T-helper 22 cell (primary cell): ENCODE results near the gene MRPL2.
"Not testable (repeated sequence)": the region's sequence is repeated elsewhere in the genome, so short reads cannot be mapped to it uniquely, and the experiment has no call there.

Experiments
- DNase-seq: peaks from one replicate; pipeline ENCODE4 v3.0.0-alpha.2; 2020; ENCODE audit warnings: low read depth

The MRPL2 gene

GRCh38 chr6:43052842-43053544, 6.2 kb downstream of the MRPL2 start:
- DNase-seq = no peak

DNA sequence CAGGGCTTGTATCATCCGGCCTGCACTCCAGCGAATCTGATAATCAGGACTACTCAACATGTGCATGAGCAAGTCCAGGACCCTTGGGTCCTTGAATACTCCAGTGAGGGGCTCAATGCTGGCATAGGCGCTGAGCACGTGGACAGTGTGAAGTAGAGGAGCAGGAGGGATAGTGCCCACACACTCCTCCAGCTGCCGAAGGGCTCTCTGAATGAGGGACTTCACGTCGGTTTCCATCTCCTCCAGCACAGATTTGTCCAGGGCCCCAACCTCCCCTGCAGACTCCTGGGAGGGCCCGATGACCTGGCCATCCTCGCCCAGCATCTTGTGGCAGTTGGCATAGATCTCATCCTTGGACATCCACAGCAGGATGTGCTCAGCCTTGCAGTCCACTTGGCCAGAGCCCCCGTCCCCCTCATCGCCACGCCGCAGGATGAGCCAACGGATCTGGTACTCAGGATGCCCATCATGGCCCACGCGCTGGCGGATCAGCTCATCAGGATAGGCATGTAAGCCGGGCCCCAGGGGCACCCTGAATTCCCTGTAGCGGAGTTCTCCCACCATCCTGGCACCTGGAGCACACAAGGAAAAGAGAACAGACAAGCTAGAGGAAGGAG, 6.9 kb downstream of the MRPL2 start:
- DNase-seq = no peak

DNA sequence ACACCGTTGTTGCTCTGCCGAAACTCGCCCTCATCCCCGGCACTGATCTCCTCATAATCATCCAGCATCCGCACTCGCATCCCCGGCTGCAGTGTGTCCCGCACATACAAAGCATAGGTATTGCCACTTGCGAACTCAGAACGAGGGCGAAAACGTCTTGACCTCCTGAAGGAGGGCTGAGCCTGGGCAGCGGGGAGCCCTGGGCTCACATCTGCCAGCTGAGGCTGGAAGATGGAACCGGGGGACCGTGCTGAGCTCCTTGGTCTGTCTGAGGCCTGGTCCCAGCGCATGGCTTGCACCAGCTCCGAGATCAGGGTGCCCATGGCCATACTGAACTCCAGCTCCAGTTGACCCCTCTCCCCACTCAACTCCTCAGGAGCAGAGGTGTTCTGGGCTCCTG, 8.3 kb downstream of the MRPL2 start:
- no peak for DNase-seq

- DNase-seq = no peak
Observed at GRCh38 chr6:43047998-43048397, 11.2 kb downstream of the MRPL2 start.

DNA sequence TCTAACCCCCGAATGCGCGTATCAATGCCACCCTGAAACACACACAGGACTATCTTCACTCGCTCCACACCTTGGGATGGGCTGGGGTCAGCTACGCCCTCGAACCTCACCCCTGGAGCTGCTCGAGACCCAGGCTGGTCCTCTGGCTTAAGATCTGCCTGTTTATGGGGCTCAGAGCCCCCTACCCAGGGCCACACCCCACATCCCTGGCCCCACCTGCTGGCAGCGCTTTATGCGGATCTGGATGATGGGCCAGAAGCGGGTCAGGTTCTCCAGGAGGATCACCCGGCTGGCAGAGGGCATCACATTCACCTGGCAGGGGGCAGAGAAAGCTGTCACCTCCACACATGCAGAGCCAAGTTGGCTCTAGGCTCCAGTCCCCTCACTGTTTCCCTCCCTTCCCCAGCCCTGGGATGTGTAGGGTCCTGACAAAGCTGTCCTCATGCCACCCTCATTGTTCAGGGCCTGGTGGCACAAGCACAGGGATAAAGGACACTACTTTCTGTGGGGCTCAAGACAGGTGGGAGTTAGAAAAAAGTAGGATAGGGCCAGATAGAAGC, 13.8 kb downstream of the MRPL2 start:
- DNase-seq = no peak

DNA sequence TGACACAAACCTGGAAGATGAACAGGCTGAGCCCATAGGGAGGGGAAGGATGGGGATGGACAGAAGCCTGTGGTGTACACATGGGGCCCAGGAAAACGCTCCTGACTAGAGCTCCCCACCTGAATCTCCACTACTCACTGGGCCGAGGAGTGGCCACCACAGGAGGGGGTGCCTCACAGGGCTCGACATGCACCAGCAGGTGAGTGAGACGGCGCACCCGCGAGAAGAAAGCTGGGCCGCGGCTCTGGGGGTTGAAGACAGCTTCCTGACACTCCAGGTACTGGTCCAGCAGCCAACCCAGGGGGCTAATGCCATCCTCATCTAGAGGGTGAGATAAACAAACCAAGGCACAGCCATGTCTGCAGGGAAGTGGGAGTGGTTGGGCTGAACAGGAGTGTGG, 15.9 kb downstream of the MRPL2 start:
- no peak for DNase-seq

- DNase-seq = not testable (repeated sequence)
Observed at GRCh38 chr6:43041475-43041874, 17.8 kb downstream of the MRPL2 start.

GRCh38 chr6:43040542-43041257, 18.5 kb downstream of the MRPL2 start:
- DNase-seq = no peak

DNA sequence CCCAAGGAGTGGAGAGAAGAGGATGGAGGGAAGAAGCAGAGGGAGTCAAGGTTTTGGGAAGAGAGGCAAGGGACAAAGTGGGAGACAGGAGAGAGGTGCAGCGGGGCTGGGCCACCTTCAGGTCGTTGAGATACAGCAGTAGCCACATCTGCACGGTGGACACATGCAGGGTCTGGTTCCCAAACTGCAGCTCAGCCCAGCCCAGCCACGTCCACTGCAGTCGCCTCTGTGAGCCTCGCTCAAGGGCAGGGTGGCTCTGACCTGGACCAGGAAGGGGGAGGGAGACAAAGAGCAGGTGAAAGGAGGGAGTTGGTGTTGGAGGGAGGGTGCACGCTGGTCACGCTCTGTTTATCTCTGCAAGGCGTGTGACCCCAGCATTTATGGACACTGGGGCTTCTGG, 20.5 kb downstream of the MRPL2 start:
- no peak for DNase-seq

DNA sequence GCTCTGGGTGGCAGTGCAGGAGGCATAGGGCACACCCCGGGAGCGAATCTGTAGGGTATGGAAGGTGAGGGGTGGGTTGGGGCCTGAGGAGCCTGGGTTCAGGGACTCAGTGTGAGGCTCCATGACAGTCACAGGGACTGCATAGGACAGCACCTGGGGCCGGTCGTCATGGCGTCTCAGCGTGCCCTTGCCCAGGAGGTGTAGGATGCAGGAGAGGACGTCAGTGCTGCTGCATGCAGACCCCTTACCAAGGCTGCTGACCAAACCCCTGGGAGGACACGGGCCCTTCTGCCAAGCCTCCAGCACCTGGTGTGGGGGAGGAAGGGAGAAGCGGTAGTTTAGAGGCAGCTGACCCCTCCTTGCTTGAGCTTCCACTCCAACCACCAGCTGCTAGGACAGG, 21.5 kb downstream of the MRPL2 start:
- no peak for DNase-seq

GRCh38 chr6:43037197-43037596, 22.0 kb downstream of the MRPL2 start:
- DNase-seq = no peak

DNA sequence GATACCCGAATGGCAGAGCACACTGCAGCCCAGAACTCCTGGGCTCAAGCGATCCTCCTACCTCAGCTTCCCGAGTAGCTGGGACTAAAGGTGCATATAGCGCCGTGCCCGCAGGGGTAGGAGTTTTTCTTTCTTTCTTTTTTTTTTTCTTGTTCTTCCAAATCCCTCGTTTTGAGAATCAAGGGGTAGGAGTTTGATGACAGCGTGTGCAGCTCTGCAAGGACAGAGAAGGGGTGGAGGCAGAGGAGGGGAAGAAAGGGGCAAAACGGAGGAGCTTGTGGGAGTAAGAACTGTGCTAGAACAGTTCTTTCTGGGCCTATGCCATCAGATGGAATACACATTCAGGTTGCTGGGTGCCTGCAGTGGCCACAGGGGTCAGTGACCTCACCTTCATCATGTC, 22.5 kb downstream of the MRPL2 start:
- DNase-seq = no peak

- no peak for DNase-seq
Observed at GRCh38 chr6:43035495-43036194, 23.6 kb downstream of the MRPL2 start.

DNA sequence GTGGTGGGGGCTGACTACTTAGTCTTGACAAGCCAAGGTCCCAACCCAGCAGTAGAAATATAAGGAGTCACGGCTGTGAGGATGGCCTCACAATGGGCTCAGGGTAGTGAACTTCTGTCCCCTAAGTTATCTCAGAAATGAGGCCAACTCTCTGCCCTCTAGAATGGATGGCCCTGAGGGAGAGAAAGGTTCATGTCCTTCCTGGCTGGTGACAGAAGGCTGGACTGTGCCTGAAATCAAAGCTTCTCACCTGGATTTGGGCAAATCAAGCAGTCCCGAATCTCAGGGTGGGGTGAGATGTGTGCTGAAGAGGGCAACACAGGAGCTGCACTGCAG, 25.1 kb downstream of the MRPL2 start:
- DNase-seq = no peak

DNA sequence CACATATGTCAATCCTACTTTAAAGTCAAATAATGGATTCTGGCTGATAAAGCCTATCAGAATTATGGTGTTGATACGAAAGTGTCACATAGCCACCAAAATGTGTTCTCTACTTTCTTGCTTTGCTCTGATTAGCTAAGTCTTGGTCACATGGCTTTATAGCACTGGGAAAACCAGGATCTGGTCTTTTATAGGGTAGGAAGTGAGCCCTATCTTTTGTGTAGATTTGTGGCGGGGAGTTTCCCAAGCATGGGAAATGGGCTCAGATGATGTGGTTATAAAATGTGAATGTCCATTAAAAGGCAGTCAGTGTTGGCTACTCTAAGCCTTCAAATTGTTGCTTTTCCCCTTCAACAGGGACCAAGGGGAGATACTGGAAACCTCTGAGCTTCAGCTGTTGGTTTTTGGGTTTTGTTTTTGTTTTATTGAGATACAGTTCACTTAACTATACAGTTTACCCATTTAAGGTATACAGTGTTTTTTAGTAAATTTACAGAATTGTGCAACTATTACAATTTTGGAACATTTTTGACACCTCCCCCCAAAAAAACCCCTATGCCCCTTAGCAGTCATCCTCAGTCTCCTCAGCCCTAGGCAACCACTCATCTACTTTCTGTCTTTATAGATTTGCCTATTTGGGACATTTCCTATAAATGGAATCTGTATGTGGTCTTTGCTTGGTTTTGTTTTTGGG, 25.6 kb downstream of the MRPL2 start:
- no peak for DNase-seq

GRCh38 chr6:43032326-43032725, 26.9 kb downstream of the MRPL2 start:
- no peak for DNase-seq

DNA sequence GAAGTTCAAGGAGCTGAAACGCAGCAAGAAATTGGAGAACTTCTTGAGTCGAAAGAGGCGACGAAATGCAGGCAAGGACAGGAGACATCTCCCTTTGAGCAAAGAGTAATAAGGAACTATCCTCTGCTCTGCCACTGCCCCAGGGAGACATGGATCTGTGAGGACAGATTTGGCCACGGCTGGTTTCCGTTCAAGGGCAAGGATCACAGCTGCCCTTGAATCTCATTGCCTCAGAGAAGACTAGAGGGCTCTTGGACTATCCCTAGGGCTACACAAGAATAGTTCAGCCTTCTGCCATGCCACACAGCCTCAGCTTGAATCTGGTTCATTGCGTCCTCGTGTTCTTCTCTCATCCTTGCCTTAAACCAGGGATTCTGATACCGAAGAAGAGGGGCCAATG, 30.1 kb downstream of the MRPL2 start:
- no peak for DNase-seq

GRCh38 chr6:43026365-43026764, 32.9 kb downstream of the MRPL2 start:
- DNase-seq = no peak

DNA sequence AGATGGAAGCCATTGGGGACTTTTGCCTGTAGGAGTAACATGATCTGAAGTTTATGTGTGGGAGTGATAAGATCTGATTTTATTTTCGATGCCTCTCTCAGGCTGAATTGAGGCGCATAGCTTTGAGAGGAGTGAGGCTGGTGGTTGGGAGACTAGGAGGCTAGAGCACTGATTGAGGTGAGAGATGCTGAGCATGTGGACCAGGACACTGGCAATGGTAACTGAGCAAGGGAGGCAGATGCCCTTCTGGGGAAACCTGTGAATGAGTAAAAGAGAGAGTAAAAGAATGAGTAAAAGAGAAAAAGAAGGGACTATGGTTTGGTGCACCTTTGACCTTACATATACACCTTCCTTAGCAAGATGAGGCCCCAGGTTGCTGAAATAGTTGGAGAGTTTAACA, 34.8 kb downstream of the MRPL2 start:
- DNase-seq = no peak

DNA sequence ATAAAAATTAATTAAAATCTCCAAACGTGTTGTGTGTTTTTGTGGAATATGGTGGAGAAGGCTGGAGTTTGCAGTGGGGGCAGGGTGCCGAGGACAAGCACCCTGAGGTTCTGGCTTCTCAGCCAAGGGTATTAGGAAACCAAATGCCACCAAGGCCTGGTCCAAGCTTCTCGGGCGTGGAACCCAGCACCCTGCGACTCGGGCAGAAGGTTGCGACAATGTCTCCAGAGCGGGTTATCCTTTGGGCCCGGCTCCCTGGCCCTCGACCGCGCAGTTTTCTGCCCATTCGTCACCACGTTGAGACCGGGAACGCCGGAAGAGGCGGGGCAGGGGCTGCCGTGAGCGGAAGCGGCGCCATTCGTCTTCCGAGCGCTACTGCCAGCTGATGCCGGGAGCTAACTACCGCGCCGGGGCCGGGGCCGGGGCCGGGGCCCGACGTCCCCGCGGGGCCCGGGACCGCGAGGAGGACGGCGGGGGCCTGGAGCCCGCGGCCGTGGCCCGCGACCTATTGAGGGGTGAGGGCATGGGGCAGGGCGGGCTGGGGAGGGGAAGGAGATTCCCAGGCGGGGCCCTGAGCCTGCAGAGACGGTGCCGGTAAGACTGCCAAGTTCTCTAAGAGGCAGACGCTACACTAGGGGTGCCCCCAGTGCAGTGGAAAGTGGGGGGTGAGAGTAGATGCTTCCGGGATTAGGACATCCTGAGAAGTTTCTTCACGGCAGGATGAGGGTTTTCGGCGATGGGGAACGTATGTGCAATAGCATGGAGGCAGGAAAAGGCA, 37.8 kb downstream of the MRPL2 start, which contains the start of gene RRP36:
RRP36 (plus strand) TSS at position 354 of the 778 bp plus-strand sequence; CDS start at position 386, 32 bp downstream.
- DNase-seq = peak; percentile 48

DNA sequence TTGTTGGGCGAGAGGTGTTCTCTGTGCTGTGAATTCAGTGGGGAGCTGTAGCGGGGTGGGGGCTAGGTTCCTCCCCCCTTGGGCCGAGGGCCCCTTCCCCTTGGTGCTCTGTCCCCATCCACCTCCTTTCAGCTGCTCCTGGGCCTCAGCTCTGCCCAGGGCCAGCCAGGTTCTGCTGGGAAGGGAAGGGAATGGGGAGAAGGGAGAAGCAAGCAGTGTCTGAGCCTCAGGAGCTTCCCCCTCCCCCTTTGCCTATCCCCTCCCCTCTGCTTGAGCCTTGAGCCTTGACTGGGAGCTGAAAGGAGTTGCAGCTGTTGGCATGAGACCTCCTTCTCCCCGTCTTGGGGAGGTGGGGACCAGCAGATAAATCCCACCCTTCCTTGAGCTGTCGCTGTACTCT, 38.4 kb downstream of the MRPL2 start:
- DNase-seq = no peak
